Measurements from ENCODE around the gene HHIPL1. TPM values are rescaled to one million over a fixed set of nuclear protein-coding genes. Genes with fewer than 3 reads are reported as not detected.

The HHIPL1 gene
- total RNA-seq, 4 donors from 2014 or later, result 2.6 to 3.9 (median 3.1) TPM

GRCh38 chr14:99701260-99701659 is 56.3 kb downstream of the HHIPL1 start:
- H3K27ac ChIP-seq, result no peak overlapping the region
- peaks cover 0 to 29% (median 7%) of the 10 kb centered on the region in 4 donors for H3K9me3 ChIP-seq
- TF ChIP-seq, protein P1, sequence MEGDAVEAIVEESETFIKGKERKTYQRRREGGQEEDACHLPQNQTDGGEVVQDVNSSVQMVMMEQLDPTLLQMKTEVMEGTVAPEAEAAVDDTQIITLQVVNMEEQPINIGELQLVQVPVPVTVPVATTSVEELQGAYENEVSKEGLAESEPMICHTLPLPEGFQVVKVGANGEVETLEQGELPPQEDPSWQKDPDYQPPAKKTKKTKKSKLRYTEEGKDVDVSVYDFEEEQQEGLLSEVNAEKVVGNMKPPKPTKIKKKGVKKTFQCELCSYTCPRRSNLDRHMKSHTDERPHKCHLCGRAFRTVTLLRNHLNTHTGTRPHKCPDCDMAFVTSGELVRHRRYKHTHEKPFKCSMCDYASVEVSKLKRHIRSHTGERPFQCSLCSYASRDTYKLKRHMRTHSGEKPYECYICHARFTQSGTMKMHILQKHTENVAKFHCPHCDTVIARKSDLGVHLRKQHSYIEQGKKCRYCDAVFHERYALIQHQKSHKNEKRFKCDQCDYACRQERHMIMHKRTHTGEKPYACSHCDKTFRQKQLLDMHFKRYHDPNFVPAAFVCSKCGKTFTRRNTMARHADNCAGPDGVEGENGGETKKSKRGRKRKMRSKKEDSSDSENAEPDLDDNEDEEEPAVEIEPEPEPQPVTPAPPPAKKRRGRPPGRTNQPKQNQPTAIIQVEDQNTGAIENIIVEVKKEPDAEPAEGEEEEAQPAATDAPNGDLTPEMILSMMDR (IDR thresholded peaks at IDR 0.05), result no peak
- TF ChIP-seq POLR2A (IDR thresholded peaks at IDR 0.05) (no peak), EP300 (IDR thresholded peaks at IDR 0.05) (no peak)
- H3K4me1 ChIP-seq, result no peaks in the 10 kb centered on the region
- peaks cover 0 to 12% (median 0%) of the 10 kb centered on the region in 3 donors for H3K36me3 ChIP-seq
- no peaks in the 10 kb centered on the region for H3K27me3 ChIP-seq
- 98 to 100% methylated on average over 1 of the region's 1 CpG for WGBS, 2 donors
- no peak overlapping the region for H3K4me3 ChIP-seq
- no peak for DNase-seq (ENCODE audit: low spot score in 2 of 2)

GRCh38 chr14:99702115-99702514 is 57.2 kb downstream of the HHIPL1 start:
- TF ChIP-seq POLR2A (IDR thresholded peaks at IDR 0.05) (no peak), EP300 (IDR thresholded peaks at IDR 0.05) (no peak)
- TF ChIP-seq, protein P1 (IDR thresholded peaks at IDR 0.05), result no peak
- H3K27ac ChIP-seq, result no peak overlapping the region
- no peak for DNase-seq (ENCODE audit: low spot score in 2 of 2)
- no peaks in the 10 kb centered on the region for H3K4me1 ChIP-seq
- no peak overlapping the region for H3K4me3 ChIP-seq
- H3K9me3 ChIP-seq, result peaks cover 0 to 29% (median 7%) of the 10 kb centered on the region in 4 donors
- H3K27me3 ChIP-seq, result no peaks in the 10 kb centered on the region
- peaks cover 0 to 12% (median 0%) of the 10 kb centered on the region in 3 donors for H3K36me3 ChIP-seq

DNA sequence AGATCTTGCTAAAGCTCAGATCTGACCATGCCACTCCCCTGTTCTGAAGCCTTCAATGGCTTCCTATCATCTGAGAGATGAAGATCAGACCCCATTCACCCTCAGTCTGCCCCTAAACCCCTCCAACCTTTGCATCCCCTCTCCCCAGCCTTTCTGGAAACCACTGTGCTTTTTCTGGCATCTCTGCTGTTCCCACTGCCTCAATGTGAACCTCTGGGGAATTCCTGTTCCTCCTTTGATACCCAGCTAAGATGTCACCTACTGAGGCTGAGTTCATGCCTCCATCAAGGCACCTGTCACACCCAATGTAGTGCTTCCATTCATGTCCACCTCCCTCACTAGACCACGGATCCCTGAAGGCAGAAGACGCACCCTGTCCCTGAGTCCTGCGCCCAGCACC is 58.5 kb downstream of the HHIPL1 start:
- WGBS, 2 donors, result 94 to 96% methylated on average over 3 of the region's 3 CpGs
- H3K4me1 ChIP-seq, result no peaks in the 10 kb centered on the region
- peaks cover 0 to 30% (median 7%) of the 10 kb centered on the region in 4 donors for H3K9me3 ChIP-seq
- TF ChIP-seq EP300 (IDR thresholded peaks at IDR 0.05) (no peak), POLR2A (IDR thresholded peaks at IDR 0.05) (no peak)
- TF ChIP-seq, protein P1 (IDR thresholded peaks at IDR 0.05), result no peak
- DNase-seq (ENCODE audit: low spot score in 2 of 2), result no peak
- no peak overlapping the region for H3K27ac ChIP-seq
- H3K36me3 ChIP-seq, result peaks cover 0 to 18% (median 0%) of the 10 kb centered on the region in 3 donors
- no peak overlapping the region for H3K4me3 ChIP-seq
- no peaks in the 10 kb centered on the region for H3K27me3 ChIP-seq

DNA sequence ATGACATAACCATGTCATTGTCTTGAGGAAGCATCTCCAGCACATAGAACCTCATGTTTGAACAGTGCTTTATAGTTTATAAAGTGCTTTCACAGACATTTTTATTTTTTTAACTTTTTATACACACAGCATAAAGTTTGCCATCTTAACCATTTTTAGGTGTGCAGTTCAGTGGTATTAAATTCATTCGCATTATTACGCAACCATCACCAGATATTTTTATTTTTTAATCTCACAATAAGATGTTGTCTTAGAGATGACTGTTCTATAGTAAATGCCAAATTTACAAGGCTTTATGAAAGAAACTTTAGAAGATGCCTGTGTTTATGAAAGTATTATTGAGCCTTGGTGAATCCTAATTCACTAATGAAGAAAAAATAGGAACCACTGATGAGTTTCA is 59.1 kb downstream of the HHIPL1 start:
- Histone ChIP-seq H3K4me1 (no peaks in the 10 kb centered on the region), H3K27me3 (no peaks in the 10 kb centered on the region), H3K9me3 (peaks cover 0 to 35% (median 7%) of the 10 kb centered on the region in 4 donors), H3K4me3 (no peak overlapping the region), H3K36me3 (peaks cover 0 to 20% (median 0%) of the 10 kb centered on the region in 3 donors), H3K27ac (no peak overlapping the region)
- 99% methylated on average over 2 of the region's 2 CpGs for WGBS, 2 donors
- TF ChIP-seq POLR2A (IDR thresholded peaks at IDR 0.05) (no peak), EP300 (IDR thresholded peaks at IDR 0.05) (no peak)
- TF ChIP-seq, protein P1 (IDR thresholded peaks at IDR 0.05), result no peak
- DNase-seq (ENCODE audit: low spot score in 2 of 2), result no peak

DNA sequence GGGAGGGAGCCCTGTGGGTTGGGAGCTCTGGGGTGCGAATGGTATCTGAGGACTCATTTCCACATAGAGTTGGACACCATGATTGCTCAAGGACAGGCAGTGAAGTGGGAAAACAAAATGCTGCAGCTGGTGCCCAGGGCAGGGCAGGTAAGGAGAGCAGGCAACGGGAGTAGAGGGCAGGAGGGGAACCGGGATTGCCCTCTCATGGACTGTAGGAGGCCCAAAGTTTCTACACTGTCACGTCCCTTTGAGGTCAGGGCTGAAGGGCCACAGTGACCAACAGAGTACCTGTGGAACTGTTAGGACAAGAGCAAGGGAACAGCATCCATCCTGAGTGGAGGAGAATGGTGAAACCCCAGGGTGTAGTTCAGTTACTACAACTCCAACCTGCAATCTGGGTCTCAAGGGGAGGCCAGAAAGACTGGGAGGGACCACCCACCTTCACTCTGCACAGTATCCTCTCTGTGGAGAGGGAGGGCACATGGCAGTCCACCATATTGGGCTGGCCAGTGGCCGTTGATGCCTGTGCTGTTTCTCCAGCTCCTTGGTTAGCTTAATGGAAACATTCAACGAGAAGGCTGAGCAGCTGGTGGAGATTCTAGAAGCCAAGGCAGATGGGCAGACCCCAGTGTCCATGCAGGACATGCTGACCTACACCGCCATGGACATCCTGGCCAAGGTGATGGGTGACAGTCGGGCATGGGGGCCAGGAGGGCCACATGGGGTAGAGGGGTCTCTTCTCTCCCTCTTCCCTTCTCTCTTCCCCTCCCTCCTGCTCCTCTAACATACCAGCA is 61.4 kb downstream of the HHIPL1 start:
- Histone ChIP-seq H3K36me3 (peaks cover 0 to 20% (median 0%) of the 10 kb centered on the region in 3 donors), H3K9me3 (peaks cover 0 to 48% (median 7%) of the 10 kb centered on the region in 4 donors), H3K4me1 (no peaks in the 10 kb centered on the region), H3K27me3 (no peaks in the 10 kb centered on the region), H3K4me3 (no peak overlapping the region), H3K27ac (no peak overlapping the region)
- DNase-seq (ENCODE audit: low spot score in 2 of 2), result no peak
- TF ChIP-seq, protein P1 (IDR thresholded peaks at IDR 0.05), result no peak
- TF ChIP-seq POLR2A (IDR thresholded peaks at IDR 0.05) (no peak), EP300 (IDR thresholded peaks at IDR 0.05) (no peak)
- WGBS, 2 donors, result 76% methylated on average over 7 to 8 of the region's 8 CpGs

All from tibial nerve (tissue), 4 donors.